ENCODE results near the gene LTB. TPM values are rescaled to one million over a fixed set of nuclear protein-coding genes. Genes with fewer than 3 reads are reported as not detected.

Gene LTB
- total and polyA plus RNA-seq, 4 donors, result 0.67 to 5.3 (median 1.5) TPM

DNA sequence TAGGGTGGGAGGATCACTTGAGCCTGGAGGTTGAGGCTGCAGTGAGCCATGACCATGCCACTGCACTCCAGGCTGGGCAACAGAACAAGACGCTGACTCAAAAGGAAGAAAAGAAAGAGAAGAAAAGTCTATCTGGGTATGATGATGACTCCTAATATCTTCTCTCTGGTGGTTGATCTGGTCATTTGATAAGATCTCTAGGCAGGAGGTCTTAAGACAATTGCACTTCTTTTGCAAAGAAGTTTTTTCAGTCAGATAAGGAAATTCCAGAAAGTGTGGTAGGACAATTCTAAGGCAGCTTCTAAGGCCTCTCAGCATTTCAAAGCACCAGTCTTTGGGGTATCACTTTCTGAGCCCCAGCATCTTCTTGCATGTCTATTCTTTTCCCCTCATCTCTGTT, 25.1 kb upstream of the LTB start:
- DNase-seq (ENCODE audit: low spot score), result no peak
- H3K9me3 ChIP-seq (ENCODE audit: control insufficient read depth in 4 of 4, low read length in 3 of 4), result no peaks in the 10 kb centered on the region
- H3K9ac ChIP-seq (ENCODE audit: low read depth in 1 of 2, low read length in 2 of 2), result no peak overlapping the region
- 82% methylated on average over 1 of the region's 1 CpG for WGBS
- TF ChIP-seq GABPA (IDR thresholded peaks at IDR 0.05 in 1 of 2, conservative IDR thresholded peaks at IDR 0.05 in 1 of 2) (no peak), EGR1 (IDR thresholded peaks at IDR 0.05; ENCODE audit: low read depth in 2 of 2) (no peak), FOXA1 (IDR thresholded peaks at IDR 0.05) (no peak), SP1 (IDR thresholded peaks at IDR 0.05) (no peak), TAF1 (conservative IDR thresholded peaks at IDR 0.05) (no peak), NR2F2 (IDR thresholded peaks at IDR 0.05) (no peak)
- TF ChIP-seq, protein P1, sequence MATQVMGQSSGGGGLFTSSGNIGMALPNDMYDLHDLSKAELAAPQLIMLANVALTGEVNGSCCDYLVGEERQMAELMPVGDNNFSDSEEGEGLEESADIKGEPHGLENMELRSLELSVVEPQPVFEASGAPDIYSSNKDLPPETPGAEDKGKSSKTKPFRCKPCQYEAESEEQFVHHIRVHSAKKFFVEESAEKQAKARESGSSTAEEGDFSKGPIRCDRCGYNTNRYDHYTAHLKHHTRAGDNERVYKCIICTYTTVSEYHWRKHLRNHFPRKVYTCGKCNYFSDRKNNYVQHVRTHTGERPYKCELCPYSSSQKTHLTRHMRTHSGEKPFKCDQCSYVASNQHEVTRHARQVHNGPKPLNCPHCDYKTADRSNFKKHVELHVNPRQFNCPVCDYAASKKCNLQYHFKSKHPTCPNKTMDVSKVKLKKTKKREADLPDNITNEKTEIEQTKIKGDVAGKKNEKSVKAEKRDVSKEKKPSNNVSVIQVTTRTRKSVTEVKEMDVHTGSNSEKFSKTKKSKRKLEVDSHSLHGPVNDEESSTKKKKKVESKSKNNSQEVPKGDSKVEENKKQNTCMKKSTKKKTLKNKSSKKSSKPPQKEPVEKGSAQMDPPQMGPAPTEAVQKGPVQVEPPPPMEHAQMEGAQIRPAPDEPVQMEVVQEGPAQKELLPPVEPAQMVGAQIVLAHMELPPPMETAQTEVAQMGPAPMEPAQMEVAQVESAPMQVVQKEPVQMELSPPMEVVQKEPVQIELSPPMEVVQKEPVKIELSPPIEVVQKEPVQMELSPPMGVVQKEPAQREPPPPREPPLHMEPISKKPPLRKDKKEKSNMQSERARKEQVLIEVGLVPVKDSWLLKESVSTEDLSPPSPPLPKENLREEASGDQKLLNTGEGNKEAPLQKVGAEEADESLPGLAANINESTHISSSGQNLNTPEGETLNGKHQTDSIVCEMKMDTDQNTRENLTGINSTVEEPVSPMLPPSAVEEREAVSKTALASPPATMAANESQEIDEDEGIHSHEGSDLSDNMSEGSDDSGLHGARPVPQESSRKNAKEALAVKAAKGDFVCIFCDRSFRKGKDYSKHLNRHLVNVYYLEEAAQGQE (IDR thresholded peaks at IDR 0.05), result no peak
- H3K36me3 ChIP-seq (ENCODE audit: control insufficient read depth in 4 of 4, insufficient read depth in 3 of 4, low read depth in 1 of 4, low read length in 3 of 4), result no peaks in the 10 kb centered on the region
- H3K4me3 ChIP-seq (ENCODE audit: low read depth in 1 of 3, low read length in 3 of 3), result no peak overlapping the region
- H3K4me1 ChIP-seq (ENCODE audit: control insufficient read depth in 4 of 4, insufficient read depth in 4 of 4, low read length in 3 of 4), result no peaks in the 10 kb centered on the region
- H3K27me3 ChIP-seq (ENCODE audit: control insufficient read depth in 4 of 4, insufficient read depth in 4 of 4, low read length in 3 of 4), result no peaks in the 10 kb centered on the region
- H3K27ac ChIP-seq (ENCODE audit: low read depth in 1 of 2, low read length in 2 of 2), result no peak overlapping the region

DNA sequence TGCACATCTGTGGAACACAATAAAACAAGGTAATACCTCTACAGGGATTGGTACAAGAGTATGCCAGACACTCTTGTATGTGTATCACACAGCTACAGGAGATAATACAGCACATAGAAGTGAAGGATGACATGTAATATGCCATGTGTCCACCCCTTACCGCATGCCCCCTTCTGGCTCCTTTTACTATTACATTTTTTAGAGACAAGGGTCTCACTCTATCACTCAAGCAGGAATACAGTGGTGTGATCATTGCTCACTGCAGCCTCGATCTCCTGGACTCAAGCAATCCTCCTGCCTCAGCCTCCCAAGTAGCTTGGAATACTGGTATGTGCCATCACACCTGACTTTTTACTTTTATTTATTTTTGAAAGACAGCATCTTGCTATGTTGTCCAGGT, 14.8 kb upstream of the LTB start:
- WGBS, result 20% methylated on average over 2 of the region's 2 CpGs
- Histone ChIP-seq H3K36me3 (ENCODE audit: control insufficient read depth in 4 of 4, insufficient read depth in 3 of 4, low read depth in 1 of 4, low read length in 3 of 4) (no peaks in the 10 kb centered on the region), H3K27ac (ENCODE audit: low read depth in 1 of 2, low read length in 2 of 2) (no peak overlapping the region)

DNA sequence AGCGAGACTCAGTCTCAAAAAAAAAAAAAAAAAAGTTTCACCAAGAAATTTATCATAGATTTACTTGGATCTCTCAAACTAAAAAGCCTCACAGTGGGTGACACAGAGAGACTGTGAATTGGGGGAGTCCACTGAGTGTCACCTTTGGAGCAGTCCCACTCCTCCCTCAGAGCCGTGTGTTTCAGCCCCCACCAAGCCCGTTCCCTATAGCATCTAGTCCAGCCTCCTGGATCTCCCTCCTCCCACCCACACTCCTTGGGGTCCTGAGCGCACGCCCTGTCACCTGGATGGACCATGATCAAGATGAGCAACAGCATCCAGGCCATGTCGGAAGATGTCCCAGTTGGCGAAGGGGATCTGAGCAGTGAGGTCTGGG, 10.2 kb upstream of the LTB start:
- no peak overlapping the region for H3K4me3 ChIP-seq (ENCODE audit: low read depth in 1 of 3, low read length in 3 of 3)
- 90% methylated on average over 7 of the region's 7 CpGs for WGBS
- no peaks in the 10 kb centered on the region for H3K27me3 ChIP-seq (ENCODE audit: control insufficient read depth in 4 of 4, insufficient read depth in 4 of 4, low read length in 3 of 4)
- H3K4me1 ChIP-seq (ENCODE audit: control insufficient read depth in 4 of 4, insufficient read depth in 4 of 4, low read length in 3 of 4), result peaks cover 0 to 3% (median 0%) of the 10 kb centered on the region in 4 donors
- H3K27ac ChIP-seq (ENCODE audit: low read depth in 1 of 2, low read length in 2 of 2), result no peak overlapping the region
- H3K36me3 ChIP-seq (ENCODE audit: control insufficient read depth in 4 of 4, insufficient read depth in 3 of 4, low read depth in 1 of 4, low read length in 3 of 4), result no peaks in the 10 kb centered on the region
- no peak overlapping the region for H3K9ac ChIP-seq (ENCODE audit: low read depth in 1 of 2, low read length in 2 of 2)
- no peaks in the 10 kb centered on the region for H3K9me3 ChIP-seq (ENCODE audit: control insufficient read depth in 4 of 4, low read length in 3 of 4)
- no peak for DNase-seq (ENCODE audit: low spot score)
- TF ChIP-seq HNF4G (IDR thresholded peaks at IDR 0.05) (no peak), EGR1 (IDR thresholded peaks at IDR 0.05; ENCODE audit: low read depth in 2 of 2) (no peak), NR2F2 (IDR thresholded peaks at IDR 0.05) (no peak), FOXA1 (IDR thresholded peaks at IDR 0.05) (no peak), SP1 (IDR thresholded peaks at IDR 0.05) (no peak), GABPA (IDR thresholded peaks at IDR 0.05 in 1 of 2, conservative IDR thresholded peaks at IDR 0.05 in 1 of 2) (no peak)
- TF ChIP-seq, protein P2, sequence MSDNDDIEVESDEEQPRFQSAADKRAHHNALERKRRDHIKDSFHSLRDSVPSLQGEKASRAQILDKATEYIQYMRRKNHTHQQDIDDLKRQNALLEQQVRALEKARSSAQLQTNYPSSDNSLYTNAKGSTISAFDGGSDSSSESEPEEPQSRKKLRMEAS (IDR thresholded peaks at IDR 0.05), result no peak
- TF ChIP-seq, protein P3, sequence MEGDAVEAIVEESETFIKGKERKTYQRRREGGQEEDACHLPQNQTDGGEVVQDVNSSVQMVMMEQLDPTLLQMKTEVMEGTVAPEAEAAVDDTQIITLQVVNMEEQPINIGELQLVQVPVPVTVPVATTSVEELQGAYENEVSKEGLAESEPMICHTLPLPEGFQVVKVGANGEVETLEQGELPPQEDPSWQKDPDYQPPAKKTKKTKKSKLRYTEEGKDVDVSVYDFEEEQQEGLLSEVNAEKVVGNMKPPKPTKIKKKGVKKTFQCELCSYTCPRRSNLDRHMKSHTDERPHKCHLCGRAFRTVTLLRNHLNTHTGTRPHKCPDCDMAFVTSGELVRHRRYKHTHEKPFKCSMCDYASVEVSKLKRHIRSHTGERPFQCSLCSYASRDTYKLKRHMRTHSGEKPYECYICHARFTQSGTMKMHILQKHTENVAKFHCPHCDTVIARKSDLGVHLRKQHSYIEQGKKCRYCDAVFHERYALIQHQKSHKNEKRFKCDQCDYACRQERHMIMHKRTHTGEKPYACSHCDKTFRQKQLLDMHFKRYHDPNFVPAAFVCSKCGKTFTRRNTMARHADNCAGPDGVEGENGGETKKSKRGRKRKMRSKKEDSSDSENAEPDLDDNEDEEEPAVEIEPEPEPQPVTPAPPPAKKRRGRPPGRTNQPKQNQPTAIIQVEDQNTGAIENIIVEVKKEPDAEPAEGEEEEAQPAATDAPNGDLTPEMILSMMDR (IDR thresholded peaks at IDR 0.05; ENCODE audit: low read depth, low read length, missing input control), result no peak
- TF ChIP-seq, protein P4, sequence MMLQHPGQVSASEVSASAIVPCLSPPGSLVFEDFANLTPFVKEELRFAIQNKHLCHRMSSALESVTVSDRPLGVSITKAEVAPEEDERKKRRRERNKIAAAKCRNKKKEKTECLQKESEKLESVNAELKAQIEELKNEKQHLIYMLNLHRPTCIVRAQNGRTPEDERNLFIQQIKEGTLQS (IDR thresholded peaks at IDR 0.05), result no peak
- TF ChIP-seq, protein P1 (IDR thresholded peaks at IDR 0.05), result no peak

More for the DNA sequence above, 14.8 kb upstream of the LTB start:
- no peak overlapping the region for H3K9ac ChIP-seq (ENCODE audit: low read depth in 1 of 2, low read length in 2 of 2)
- H3K4me1 ChIP-seq (ENCODE audit: control insufficient read depth in 4 of 4, insufficient read depth in 4 of 4, low read length in 3 of 4), result peaks cover 0 to 6% (median 4%) of the 10 kb centered on the region in 4 donors
- H3K4me3 ChIP-seq (ENCODE audit: low read depth in 1 of 3, low read length in 3 of 3), result no peak overlapping the region
- no peak for DNase-seq (ENCODE audit: low spot score)
- H3K27me3 ChIP-seq (ENCODE audit: control insufficient read depth in 4 of 4, insufficient read depth in 4 of 4, low read length in 3 of 4), result no peaks in the 10 kb centered on the region
- H3K9me3 ChIP-seq (ENCODE audit: control insufficient read depth in 4 of 4, low read length in 3 of 4), result no peaks in the 10 kb centered on the region
- TF ChIP-seq YY1 (IDR thresholded peaks at IDR 0.05) (no peak), RAD21 (IDR thresholded peaks at IDR 0.05) (peak; percentile 56 to 69), HNF4G (IDR thresholded peaks at IDR 0.05) (no peak), TAF1 (conservative IDR thresholded peaks at IDR 0.05) (no peak), RXRA (IDR thresholded peaks at IDR 0.05) (no peak), SP1 (IDR thresholded peaks at IDR 0.05) (no peak), NR2F2 (IDR thresholded peaks at IDR 0.05) (no peak), HNF4A (conservative IDR thresholded peaks at IDR 0.05) (no peak), EGR1 (IDR thresholded peaks at IDR 0.05; ENCODE audit: low read depth in 2 of 2) (no peak)
- TF ChIP-seq, protein P3 (IDR thresholded peaks at IDR 0.05; ENCODE audit: low read depth, low read length, missing input control), result peak; percentile 33

All from liver (tissue), 9 donors.